Measurements from ENCODE around the gene ENTHD1. TPM values are rescaled to one million over a fixed set of nuclear protein-coding genes. Genes with fewer than 3 reads are reported as not detected.

The ENTHD1 gene
- total and polyA plus RNA-seq, 12 donors: 0.09 TPM; not detected in 11

DNA sequence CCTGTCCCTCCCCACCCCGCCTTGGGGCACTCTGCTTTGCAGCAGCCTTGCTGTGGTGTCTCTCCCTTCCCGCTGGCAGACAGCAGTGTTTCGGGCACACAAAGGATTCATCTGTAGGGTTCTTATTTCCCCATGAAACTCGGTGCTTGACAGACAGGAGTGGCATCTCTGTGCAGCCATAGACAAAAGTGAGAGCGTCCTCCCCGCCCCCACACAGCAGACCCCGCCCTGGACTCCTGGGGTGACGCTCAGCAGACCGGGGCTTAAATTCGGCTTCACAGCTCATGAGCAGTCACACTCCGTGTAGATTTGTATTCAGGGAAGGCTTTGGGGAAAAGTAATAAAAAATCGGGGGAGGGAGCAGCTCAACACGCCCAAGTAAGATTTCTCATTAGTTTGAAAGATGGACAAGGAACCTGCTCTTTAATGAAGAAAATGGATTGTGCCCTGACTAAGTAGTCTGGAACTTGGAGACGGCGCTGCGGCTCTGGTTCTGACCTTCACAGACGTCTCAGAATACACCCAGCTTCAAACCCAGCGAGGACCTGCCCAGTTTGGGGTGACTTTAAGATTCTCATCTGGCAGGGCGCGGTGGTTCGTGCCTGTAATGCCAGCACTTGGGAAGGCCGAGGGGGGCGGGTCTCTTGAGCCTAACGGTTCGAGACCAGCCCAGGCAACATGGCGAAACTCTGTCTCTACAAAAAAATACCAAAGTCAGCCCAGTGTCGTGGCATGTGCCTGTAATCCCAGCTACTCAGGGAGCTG lies 187.0 kb downstream of the ENTHD1 start:
- no peak overlapping the region for H3K4me3 ChIP-seq
- H3K36me3 ChIP-seq: no peaks in the 10 kb centered on the region
- H3K27ac ChIP-seq: no peak overlapping the region
- H3K27me3 ChIP-seq: peaks cover 0 to 64% (median 12%) of the 10 kb centered on the region in 7 donors
- H3K4me1 ChIP-seq: peaks cover 0 to 20% (median 4%) of the 10 kb centered on the region in 9 donors
- no peaks in the 10 kb centered on the region for H3K9me3 ChIP-seq
- TF ChIP-seq, protein P1, sequence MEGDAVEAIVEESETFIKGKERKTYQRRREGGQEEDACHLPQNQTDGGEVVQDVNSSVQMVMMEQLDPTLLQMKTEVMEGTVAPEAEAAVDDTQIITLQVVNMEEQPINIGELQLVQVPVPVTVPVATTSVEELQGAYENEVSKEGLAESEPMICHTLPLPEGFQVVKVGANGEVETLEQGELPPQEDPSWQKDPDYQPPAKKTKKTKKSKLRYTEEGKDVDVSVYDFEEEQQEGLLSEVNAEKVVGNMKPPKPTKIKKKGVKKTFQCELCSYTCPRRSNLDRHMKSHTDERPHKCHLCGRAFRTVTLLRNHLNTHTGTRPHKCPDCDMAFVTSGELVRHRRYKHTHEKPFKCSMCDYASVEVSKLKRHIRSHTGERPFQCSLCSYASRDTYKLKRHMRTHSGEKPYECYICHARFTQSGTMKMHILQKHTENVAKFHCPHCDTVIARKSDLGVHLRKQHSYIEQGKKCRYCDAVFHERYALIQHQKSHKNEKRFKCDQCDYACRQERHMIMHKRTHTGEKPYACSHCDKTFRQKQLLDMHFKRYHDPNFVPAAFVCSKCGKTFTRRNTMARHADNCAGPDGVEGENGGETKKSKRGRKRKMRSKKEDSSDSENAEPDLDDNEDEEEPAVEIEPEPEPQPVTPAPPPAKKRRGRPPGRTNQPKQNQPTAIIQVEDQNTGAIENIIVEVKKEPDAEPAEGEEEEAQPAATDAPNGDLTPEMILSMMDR (IDR thresholded peaks at IDR 0.05): no peak
- 75 to 76% methylated on average over 27 of the region's 27 CpGs for WGBS, 2 donors
- intact Hi-C loops (cut with DNase I): no loop called here
- ATAC-seq (no peak), DNase-seq (no peak)

DNA sequence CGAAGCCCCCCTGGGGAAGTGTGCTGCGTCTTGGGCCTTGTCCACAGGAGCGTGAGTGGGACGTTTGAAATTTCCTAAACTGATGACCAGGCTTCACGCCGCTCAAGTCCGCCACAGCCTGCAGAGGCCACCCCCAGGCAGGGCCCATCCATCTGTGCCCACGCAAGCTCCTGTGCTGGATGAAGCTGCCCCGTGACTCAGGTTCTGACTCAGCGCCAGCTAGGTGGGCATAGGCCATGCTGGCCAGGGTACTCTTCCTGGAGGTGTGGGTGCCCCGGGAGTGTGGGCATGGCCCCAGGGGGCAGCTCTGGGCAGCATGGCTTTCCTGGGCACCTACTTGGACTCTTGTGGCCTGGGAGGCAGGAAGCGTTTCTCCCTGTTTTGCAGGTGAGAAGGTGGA lies 188.2 kb downstream of the ENTHD1 start:
- ATAC-seq: no peak
- H3K4me3 ChIP-seq: no peak overlapping the region
- 92 to 95% methylated on average over 12 of the region's 12 CpGs for WGBS, 2 donors
- no peak for DNase-seq
- H3K4me1 ChIP-seq: peaks cover 0 to 12% (median under 1%) of the 10 kb centered on the region in 9 donors
- peaks cover 0 to 70% (median 21%) of the 10 kb centered on the region in 7 donors for H3K27me3 ChIP-seq
- TF ChIP-seq, protein P1 (IDR thresholded peaks at IDR 0.05): no peak
- H3K9me3 ChIP-seq: no peaks in the 10 kb centered on the region
- intact Hi-C loops (cut with DNase I): no loop called here
- no peaks in the 10 kb centered on the region for H3K36me3 ChIP-seq
- no peak overlapping the region for H3K27ac ChIP-seq

DNA sequence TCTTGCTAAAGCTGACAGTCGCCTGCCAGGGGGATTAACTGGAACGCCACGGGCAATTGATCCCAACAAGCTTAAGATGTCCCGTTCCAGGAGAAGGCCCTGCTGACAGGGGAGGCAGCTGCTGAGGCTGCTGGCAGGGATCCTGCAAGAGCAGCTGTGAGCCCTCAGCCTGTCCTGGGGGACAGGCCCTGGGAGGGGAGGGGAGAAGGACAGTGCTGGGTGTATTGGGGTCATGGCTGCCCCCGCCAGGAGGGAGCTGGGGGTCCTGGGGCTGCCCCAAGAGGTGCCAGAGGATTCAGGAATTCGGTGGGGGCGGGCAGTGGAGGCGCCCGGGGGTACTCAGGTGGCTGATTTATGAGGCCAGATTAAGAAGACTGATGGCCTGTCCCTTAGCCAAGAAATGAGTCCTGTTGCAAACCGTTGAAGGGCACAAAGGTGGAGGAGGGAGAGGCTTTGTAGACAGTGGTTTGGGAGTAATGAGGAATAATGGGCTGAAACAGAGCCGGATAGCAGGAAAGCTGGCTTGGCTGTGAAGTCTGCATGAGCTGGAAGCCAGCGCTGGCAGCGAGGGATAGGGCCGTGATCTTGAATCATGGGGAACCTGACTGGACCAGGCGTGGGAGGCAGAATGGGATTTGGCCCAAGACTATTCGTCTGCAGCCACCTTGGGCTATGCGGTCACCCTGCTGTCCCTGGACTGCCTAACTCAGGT lies 189.5 kb downstream of the ENTHD1 start:
- ATAC-seq: peak in 6 of 8 donors; percentile 52 to 82 (median 74)
- H3K27ac ChIP-seq: no peak overlapping the region
- H3K9me3 ChIP-seq: no peaks in the 10 kb centered on the region
- no peak overlapping the region for H3K4me3 ChIP-seq
- DNase-seq: peak; percentile 13 to 38
- H3K36me3 ChIP-seq: no peaks in the 10 kb centered on the region
- peaks cover 0 to 11% (median 0%) of the 10 kb centered on the region in 9 donors for H3K4me1 ChIP-seq
- TF ChIP-seq, protein P1 (IDR thresholded peaks at IDR 0.05): no peak
- intact Hi-C loops (cut with DNase I): loop anchor here in 1 of 10 donors (5.0 kb wide), 1 partner anchor 312 kb away; no protein-coding TSS in a partner anchor
- H3K27me3 ChIP-seq: peaks cover 0 to 71% (median 30%) of the 10 kb centered on the region in 7 donors
- 56 to 61% methylated on average over 17 of the region's 17 CpGs for WGBS, 2 donors

DNA sequence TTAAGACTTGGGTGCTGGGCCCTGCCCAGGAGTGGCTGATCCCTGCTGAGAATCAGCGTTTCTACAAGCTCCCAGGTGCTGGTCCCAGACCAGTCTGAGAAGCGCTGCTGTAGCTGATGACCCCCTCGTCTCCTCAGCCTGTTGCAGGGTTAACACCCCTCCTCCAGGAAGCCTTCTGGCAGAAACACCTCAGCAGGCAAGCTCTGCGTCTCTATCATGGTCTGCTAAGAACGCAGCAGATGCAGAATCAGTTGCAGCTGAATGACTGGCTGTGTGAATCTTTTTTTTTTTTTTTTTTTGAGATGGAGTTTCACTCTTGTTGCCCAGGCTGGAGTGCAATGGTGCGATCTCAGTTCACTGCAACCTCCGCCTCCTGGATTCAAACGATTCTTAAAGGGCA lies 190.5 kb downstream of the ENTHD1 start:
- Histone ChIP-seq H3K27ac (no peak overlapping the region), H3K4me1 (peaks cover 0 to 11% (median 0%) of the 10 kb centered on the region in 9 donors), H3K9me3 (no peaks in the 10 kb centered on the region), H3K27me3 (peaks cover 0 to 64% (median 34%) of the 10 kb centered on the region in 7 donors), H3K36me3 (no peaks in the 10 kb centered on the region), H3K4me3 (no peak overlapping the region)
- intact Hi-C loops (cut with DNase I): loop anchor here in 1 of 10 donors (5.0 kb wide), 1 partner anchor 311 kb away; no protein-coding TSS in a partner anchor
- DNase-seq (no peak), ATAC-seq (no peak)
- 49 to 51% methylated on average over 8 of the region's 8 CpGs for WGBS, 2 donors
- TF ChIP-seq, protein P1 (IDR thresholded peaks at IDR 0.05): no peak

Measured in heart right ventricle (tissue), 16 donors.